HepG2 (cell line): Measurements from ENCODE around the gene PNLDC1. TPM values are rescaled to one million over a fixed set of nuclear protein-coding genes. Genes with fewer than 3 reads are reported as not detected.

Experiments used
- BHLHE40 ChIP-seq: IDR thresholded peaks from 2 replicates; pipeline ENCODE4 v1.6.1; 2011; ENCODE audit warnings: low read length, improper control_type of control experiment
- PCBP1 ChIP-seq: fragments of 200-400 bp; formaldehyde crosslinking; IDR thresholded peaks from 2 replicates; pipeline ENCODE4 v1.6.1; 2017; ENCODE audit warnings: mild to moderate bottlenecking, low read depth, low read length, borderline replicate concordance
- SNRNP70 ChIP-seq: fragments of 200-400 bp; formaldehyde crosslinking; IDR thresholded peaks from 2 replicates; pipeline ENCODE4 v1.6.1; 2017; ENCODE audit warnings: mild to moderate bottlenecking, low read depth, low read length, moderate library complexity
- ZFP36 ChIP-seq: fragments of 150-350 bp; IDR thresholded peaks from 2 replicates; pipeline ENCODE4 v1.6.1; 2018; ENCODE audit warnings: borderline replicate concordance, low read length, low read depth; ENCODE audit not compliant: partially characterized antibody
- ZNF12 ChIP-seq: sonication (generic); formaldehyde crosslinking; IDR thresholded peaks from 2 replicates; pipeline ENCODE4 v1.5.0; 2020; ENCODE audit warnings: missing genetic modification reagents
- ZNF282 ChIP-seq: fragments of 450-650 bp; IDR thresholded peaks from 2 replicates; pipeline ENCODE4 v1.6.1; 2018; ENCODE audit not compliant: partially characterized antibody
- ZNF552 ChIP-seq: sonication (generic); formaldehyde crosslinking; IDR thresholded peaks from 2 replicates; pipeline ENCODE4 v1.9.0; 2022; ENCODE audit warnings: missing genetic modification reagents, mild to moderate bottlenecking, borderline replicate concordance
- ZSCAN29 ChIP-seq: sonication (generic); formaldehyde crosslinking; conservative IDR thresholded peaks from 2 replicates; pipeline ENCODE4 v1.4.0; 2020; ENCODE audit warnings: mild to moderate bottlenecking, missing genetic modification reagents
- polyA plus RNA-seq, 8 experiments: library from polyadenylated mRNA; depleted of rRNA in 3 of 8; stranded (reverse) in 7 of 8; unstranded in 1 of 8; fragments of >200 nt; fragmentation: Illumina TruSeq in 4 of 8; extraction: Trizol in 4 of 8; gene quantifications; 2 replicates each; pipeline versions ENCODE4 v1.2.1 to v1.2.3, GENCODE V29; 2011 to 2016; ENCODE audit warnings: low read depth in 4 of 8, missing spikeins in 1 of 8, mixed read lengths in 1 of 8; ENCODE audit not compliant: insufficient read depth in 1 of 8
- total RNA-seq, 5 experiments: library from RNA; depleted of rRNA; stranded (reverse); fragments of >200 nt; fragmentation: Illumina TruSeq; extraction: Trizol; gene quantifications; 2 replicates each; pipeline ENCODE4 v1.2.3, GENCODE V29; 2016; ENCODE audit warnings: low read depth in 1 of 5
- TF ChIP-seq, protein P1 (sequence below): sonication (generic); formaldehyde crosslinking; IDR thresholded peaks from 2 replicates; pipeline ENCODE4 v1.5.0; 2020; ENCODE audit warnings: mild to moderate bottlenecking, missing genetic modification reagents, borderline replicate concordance
- TF ChIP-seq, protein P2 (sequence below): IDR thresholded peaks from 2 replicates; pipeline ENCODE4 v1.6.1; 2016; ENCODE audit warnings: control low read depth
- TF ChIP-seq, protein P3 (sequence below): sonication (generic); formaldehyde crosslinking; IDR thresholded peaks from 2 replicates; pipeline ENCODE4 v1.4.0; 2020; ENCODE audit warnings: mild to moderate bottlenecking, missing genetic modification reagents
- TF ChIP-seq, protein P4 (sequence below): sonication (generic); formaldehyde crosslinking; IDR thresholded peaks from 2 replicates; pipeline ENCODE4 v1.4.0; 2020; ENCODE audit warnings: mild to moderate bottlenecking, missing genetic modification reagents
- TF ChIP-seq, protein P5 (sequence below): IDR thresholded peaks from 2 replicates; pipeline ENCODE4 v1.6.1; 2018; ENCODE audit warnings: missing genetic modification reagents, mild to moderate bottlenecking, missing compliant biosample characterization

Gene PNLDC1
- total and polyA plus RNA-seq, 2 of the 13 experiments (the other 11 are each of a cell fraction or from before 2014, with no cell fraction given): not detected

DNA sequence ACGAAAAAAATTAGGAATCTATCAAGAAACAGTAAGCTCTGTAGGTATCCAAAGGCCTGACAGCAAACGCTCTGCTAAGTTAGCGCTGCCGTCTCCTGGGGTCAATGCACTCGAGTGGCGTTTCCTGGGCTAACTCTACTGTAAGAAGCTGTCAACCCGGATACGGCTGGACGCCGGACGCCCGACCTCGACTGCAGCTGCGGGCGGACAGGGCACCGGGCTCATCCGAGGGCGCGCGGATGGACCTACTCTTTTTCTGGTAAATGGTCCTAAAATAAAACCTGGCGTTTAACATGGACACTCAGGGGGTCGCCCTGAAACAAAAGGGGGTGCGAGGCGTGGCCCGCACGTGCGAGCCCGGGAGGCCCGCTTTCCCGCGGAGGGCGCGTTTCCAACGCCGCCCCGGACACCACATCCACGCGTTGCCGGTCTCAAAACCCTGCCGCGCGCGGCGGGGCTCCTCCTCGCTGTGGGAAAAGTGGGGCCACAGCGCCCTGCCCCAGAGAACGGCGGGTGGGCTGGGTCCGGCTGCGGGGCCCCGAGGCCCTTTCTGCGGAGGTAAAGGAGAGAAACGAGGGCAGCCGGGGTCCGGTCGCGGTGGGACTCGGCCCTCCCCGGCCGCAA is 11.2 kb upstream of the PNLDC1 start (continued):
- 0 out of 2 replicates have a peak, but pooled peaks have one; percentile 15 for TF ChIP-seq ZNF552 (CRISPR knock-in tag)
- TF ChIP-seq, protein P1, sequence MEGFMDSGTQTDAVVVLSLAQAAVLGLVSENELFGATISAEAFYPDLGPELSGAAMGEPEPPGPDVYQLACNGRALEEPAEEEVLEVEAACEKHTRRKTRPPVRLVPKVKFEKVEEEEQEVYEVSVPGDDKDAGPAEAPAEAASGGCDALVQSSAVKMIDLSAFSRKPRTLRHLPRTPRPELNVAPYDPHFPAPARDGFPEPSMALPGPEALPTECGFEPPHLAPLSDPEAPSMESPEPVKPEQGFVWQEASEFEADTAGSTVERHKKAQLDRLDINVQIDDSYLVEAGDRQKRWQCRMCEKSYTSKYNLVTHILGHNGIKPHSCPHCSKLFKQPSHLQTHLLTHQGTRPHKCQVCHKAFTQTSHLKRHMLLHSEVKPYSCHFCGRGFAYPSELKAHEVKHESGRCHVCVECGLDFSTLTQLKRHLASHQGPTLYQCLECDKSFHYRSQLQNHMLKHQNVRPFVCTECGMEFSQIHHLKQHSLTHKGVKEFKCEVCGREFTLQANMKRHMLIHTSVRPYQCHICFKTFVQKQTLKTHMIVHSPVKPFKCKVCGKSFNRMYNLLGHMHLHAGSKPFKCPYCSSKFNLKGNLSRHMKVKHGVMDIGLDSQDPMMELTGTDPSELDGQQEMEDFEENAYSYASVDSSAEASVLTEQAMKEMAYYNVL (CRISPR knock-in tag): no peak; the same call in 1 of the 2 replicates
- TF ChIP-seq, protein P2, sequence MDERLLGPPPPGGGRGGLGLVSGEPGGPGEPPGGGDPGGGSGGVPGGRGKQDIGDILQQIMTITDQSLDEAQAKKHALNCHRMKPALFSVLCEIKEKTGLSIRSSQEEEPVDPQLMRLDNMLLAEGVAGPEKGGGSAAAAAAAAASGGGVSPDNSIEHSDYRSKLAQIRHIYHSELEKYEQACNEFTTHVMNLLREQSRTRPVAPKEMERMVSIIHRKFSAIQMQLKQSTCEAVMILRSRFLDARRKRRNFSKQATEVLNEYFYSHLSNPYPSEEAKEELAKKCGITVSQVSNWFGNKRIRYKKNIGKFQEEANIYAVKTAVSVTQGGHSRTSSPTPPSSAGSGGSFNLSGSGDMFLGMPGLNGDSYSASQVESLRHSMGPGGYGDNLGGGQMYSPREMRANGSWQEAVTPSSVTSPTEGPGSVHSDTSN (CRISPR knock-in tag): no peak
- TF ChIP-seq, protein P3, sequence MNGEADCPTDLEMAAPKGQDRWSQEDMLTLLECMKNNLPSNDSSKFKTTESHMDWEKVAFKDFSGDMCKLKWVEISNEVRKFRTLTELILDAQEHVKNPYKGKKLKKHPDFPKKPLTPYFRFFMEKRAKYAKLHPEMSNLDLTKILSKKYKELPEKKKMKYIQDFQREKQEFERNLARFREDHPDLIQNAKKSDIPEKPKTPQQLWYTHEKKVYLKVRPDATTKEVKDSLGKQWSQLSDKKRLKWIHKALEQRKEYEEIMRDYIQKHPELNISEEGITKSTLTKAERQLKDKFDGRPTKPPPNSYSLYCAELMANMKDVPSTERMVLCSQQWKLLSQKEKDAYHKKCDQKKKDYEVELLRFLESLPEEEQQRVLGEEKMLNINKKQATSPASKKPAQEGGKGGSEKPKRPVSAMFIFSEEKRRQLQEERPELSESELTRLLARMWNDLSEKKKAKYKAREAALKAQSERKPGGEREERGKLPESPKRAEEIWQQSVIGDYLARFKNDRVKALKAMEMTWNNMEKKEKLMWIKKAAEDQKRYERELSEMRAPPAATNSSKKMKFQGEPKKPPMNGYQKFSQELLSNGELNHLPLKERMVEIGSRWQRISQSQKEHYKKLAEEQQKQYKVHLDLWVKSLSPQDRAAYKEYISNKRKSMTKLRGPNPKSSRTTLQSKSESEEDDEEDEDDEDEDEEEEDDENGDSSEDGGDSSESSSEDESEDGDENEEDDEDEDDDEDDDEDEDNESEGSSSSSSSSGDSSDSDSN (CRISPR knock-in tag): peak; percentile 47; the same call in 1 of the 2 replicates
- TF ChIP-seq, protein P4, sequence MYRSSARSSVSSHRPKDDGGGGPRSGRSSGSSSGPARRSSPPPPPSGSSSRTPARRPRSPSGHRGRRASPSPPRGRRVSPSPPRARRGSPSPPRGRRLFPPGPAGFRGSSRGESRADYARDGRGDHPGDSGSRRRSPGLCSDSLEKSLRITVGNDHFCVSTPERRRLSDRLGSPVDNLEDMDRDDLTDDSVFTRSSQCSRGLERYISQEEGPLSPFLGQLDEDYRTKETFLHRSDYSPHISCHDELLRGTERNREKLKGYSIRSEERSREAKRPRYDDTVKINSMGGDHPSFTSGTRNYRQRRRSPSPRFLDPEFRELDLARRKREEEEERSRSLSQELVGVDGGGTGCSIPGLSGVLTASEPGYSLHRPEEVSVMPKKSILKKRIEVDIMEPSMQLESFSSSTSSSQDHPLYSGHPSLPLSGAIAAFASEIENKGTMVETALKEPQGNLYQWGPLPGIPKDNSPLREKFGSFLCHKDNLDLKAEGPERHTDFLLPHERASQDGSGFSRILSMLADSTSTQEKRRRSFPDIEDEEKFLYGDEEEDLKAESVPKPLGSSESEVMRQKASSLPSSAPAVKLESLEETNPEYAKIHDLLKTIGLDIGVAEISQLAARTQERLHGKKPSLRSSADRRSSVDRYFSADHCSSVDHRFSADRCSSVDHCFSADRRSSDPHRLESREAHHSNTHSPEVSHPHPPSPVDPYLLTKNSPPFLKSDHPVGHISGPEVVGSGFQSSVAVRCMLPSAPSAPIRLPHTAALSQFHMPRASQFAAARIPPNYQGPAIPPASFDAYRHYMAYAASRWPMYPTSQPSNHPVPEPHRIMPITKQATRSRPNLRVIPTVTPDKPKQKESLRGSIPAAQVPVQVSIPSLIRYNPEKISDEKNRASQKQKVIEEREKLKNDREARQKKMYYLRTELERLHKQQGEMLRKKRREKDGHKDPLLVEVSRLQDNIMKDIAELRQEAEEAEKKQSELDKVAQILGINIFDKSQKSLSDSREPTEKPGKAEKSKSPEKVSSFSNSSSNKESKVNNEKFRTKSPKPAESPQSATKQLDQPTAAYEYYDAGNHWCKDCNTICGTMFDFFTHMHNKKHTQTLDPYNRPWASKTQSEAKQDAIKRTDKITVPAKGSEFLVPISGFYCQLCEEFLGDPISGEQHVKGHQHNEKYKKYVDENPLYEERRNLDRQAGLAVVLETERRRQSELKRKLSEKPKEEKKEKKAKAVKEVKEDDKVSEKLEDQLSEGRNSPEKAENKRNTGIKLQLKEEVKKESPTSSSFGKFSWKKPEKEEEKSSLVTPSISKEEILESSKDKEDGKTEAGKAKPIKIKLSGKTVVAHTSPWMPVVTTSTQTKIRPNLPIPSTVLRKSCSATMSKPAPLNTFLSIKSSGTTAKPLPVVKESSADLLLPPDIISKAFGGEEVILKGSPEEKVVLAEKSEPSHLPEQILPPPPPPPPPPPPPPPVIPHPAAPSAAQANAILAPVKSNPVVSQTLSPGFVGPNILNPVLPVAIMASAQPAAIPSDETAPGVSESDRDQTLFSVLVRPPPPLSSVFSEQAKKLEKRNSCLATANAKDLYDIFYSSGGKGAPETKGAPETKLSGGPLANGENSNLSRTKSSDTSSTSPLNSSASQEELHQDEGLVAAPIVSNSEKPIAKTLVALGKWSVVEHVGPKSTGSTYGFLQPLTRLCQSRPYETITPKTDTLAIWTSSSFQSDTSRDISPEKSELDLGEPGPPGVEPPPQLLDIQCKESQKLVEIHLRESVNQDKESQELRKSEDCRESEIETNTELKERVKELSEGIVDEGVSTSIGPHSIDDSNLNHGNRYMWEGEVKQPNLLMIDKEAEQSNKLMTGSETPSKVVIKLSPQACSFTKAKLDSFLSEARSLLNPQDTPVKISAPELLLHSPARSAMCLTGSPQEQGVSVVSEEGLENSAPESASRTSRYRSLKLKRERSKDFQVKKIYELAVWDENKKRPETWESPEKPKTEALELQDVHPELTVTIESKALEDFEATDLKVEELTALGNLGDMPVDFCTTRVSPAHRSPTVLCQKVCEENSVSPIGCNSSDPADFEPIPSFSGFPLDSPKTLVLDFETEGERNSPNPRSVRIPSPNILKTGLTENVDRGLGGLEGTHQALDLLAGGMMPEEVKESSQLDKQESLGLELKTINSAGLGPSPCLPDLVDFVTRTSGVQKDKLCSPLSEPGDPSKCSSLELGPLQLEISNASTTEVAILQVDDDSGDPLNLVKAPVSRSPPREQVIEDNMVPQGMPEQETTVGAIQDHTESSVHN (CRISPR knock-in tag): no peak
- peak; percentile 83 for TF ChIP-seq BHLHE40
- TF ChIP-seq, protein P5, sequence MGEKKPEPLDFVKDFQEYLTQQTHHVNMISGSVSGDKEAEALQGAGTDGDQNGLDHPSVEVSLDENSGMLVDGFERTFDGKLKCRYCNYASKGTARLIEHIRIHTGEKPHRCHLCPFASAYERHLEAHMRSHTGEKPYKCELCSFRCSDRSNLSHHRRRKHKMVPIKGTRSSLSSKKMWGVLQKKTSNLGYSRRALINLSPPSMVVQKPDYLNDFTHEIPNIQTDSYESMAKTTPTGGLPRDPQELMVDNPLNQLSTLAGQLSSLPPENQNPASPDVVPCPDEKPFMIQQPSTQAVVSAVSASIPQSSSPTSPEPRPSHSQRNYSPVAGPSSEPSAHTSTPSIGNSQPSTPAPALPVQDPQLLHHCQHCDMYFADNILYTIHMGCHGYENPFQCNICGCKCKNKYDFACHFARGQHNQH: 0 out of 2 replicates have a peak, but pooled peaks have one; percentile 26
- TF ChIP-seq ZFP36: no peak
- no peak for TF ChIP-seq ZNF282
- TF ChIP-seq PCBP1: no peak
- TF ChIP-seq SNRNP70: no peak
- 0 out of 2 replicates have a peak, but pooled peaks have one; percentile 17 for TF ChIP-seq ZNF12 (CRISPR knock-in tag)
- 0 out of 2 replicates have a peak, but pooled peaks have one; percentile 19 for TF ChIP-seq ZSCAN29
